Activated T-cell treated with anti-CD3 and anti-CD28 coated beads, Interleukin-2, amount 50 U/mL, for 4 hours (primary cell): Measurements from ENCODE around the gene INO80. TPM values are rescaled to one million over a fixed set of nuclear protein-coding genes. Genes with fewer than 3 reads are reported as not detected.

Experiments
- ATAC-seq, 2 donors: fragments of 200-7000 bp; cut with Tn5 transposase; one replicate each; pipeline ENCODE4 v1.10.0; 2021
- DNase-seq: peaks from one replicate; pipeline ENCODE4 v3.0.0-alpha.2; 2020
- H3K27me3 Mint-ChIP-seq: one replicate; pipeline ENCODE4 v1.8.0; 2021; ENCODE audit warnings: low read depth, mixed read lengths
- H3K36me3 Mint-ChIP-seq: one replicate; pipeline ENCODE4 v1.8.0; 2022; ENCODE audit warnings: mixed read lengths; ENCODE audit not compliant: insufficient read depth
- H3K4me1 Mint-ChIP-seq: one replicate; pipeline ENCODE4 v1.8.0; 2021; ENCODE audit warnings: low read depth, mixed read lengths
- H3K4me3 Mint-ChIP-seq: one replicate; pipeline ENCODE4 v1.8.0; 2021; ENCODE audit warnings: mild to moderate bottlenecking, moderate library complexity, mixed read lengths
- H3K9me3 Mint-ChIP-seq: one replicate; pipeline ENCODE4 v1.8.0; 2021; ENCODE audit warnings: mixed read lengths
- total RNA-seq, 3 donors: library from RNA; stranded (reverse); gene quantifications; one replicate each; pipeline ENCODE4 v1.2.1, GENCODE V29; 2021

INO80 gene
- total RNA-seq, 3 donors from 2014 or later = 39.2 to 42.0 (median 40.5) TPM

DNA sequence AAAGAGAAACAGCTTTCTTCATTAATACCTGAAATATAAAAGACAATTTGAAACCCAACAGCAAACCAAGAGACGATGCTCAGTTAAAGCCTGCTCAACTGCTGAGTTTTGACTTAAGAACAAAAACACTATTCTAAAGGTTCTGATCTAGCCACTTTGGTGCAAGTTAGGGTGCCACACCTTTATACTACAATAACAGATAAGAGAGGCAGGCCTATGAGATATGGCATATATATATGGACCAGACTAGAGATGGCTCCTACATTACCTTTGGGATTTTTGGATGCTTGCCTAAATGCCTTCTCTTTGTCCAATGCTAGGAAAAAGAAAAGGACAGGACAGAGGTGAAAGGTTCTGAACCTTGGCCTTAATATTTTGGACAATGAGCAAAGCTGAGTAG, 68.6 kb downstream of the INO80 start:
- Mint-ChIP-seq H3K4me3 (no peak overlapping the region), H3K9me3 (no peaks in the 10 kb centered on the region), H3K4me1 (no peaks in the 10 kb centered on the region), H3K27me3 (no peaks in the 10 kb centered on the region), H3K36me3 (peaks cover 46% of the 10 kb centered on the region)
- ATAC-seq = no peak
- DNase-seq = no peak

DNA sequence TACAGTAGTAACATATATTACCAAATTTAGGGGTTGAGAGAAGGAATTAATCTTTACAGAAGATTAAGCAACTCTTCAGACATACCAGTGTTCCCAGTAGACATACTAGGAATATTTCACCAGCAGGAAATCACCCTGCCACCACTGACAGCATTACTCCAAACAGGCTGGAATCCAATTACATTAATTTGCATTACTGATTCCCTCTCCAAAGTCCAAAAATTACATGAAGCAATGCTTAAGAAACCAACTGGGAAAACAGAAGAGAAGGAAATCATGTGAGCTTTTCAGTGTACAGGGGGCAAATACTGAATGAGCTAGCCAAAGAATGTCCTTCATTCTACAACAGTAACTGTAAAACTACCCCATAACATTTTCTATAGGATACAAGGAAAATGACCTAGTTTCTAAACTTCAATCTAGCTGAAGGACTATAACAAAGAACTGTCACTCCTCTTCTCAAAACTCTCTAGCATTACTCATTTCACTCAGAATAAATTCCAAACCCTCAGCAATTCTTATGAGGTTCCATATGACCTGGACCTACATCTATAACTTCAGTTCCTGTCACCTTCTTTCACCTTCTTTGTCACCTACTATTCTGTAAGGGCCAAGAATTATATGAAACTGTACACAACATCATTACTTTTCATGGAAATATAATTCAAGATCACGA, 72.7 kb downstream of the INO80 start:
- no peak overlapping the region for H3K4me3 Mint-ChIP-seq
- no peaks in the 10 kb centered on the region for H3K9me3 Mint-ChIP-seq
- no peak for ATAC-seq
- no peaks in the 10 kb centered on the region for H3K4me1 Mint-ChIP-seq
- peaks cover 36% of the 10 kb centered on the region for H3K36me3 Mint-ChIP-seq
- DNase-seq = no peak
- H3K27me3 Mint-ChIP-seq = no peaks in the 10 kb centered on the region

DNA sequence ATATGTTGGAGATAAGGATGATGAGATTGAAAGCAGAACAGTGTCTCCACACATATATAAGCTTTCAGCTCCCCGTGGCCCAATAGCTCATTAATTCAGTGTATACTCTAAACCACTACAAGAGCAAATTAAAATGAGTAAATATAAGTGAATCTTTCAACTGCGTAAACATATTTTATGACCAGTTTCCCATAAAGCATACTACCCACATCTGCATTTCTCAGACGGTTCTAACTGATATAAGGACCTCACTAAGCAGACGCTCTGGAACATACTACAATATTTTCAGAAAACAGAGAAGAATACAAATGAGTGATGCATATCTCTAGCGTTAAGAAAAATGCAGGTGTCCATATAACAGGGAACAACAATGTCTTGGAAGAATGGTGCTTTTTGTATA, 73.2 kb downstream of the INO80 start:
- Mint-ChIP-seq H3K27me3 (no peaks in the 10 kb centered on the region), H3K4me3 (no peak overlapping the region), H3K4me1 (no peaks in the 10 kb centered on the region), H3K9me3 (no peaks in the 10 kb centered on the region), H3K36me3 (peaks cover 38% of the 10 kb centered on the region)
- ATAC-seq (no peak), DNase-seq (no peak)

- Mint-ChIP-seq H3K9me3 (no peaks in the 10 kb centered on the region), H3K4me3 (no peak overlapping the region), H3K36me3 (peaks cover 29% of the 10 kb centered on the region), H3K27me3 (no peaks in the 10 kb centered on the region), H3K4me1 (no peaks in the 10 kb centered on the region)
- no peak for ATAC-seq
- DNase-seq = no peak
Measured at GRCh38 chr15:41039121-41039520, 77.0 kb downstream of the INO80 start.

DNA sequence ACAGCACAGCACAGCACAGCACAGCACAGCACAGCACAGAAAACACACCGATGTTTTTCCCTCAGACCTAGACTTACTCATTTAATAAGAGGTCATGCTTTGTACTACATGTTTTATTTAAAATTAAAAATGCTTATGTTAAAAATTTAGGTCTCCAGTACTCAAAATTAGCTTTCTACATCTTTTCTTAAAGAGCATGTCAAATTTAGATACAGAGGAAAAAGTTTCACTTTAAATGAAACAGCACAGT, 84.1 kb downstream of the INO80 start:
- peaks cover 15% of the 10 kb centered on the region for H3K36me3 Mint-ChIP-seq
- H3K4me1 Mint-ChIP-seq = peaks cover 5% of the 10 kb centered on the region
- H3K4me3 Mint-ChIP-seq = no peak overlapping the region
- H3K9me3 Mint-ChIP-seq = no peaks in the 10 kb centered on the region
- no peaks in the 10 kb centered on the region for H3K27me3 Mint-ChIP-seq
- DNase-seq (no peak), ATAC-seq (no peak)

- no peak for ATAC-seq
- no peak for DNase-seq
- H3K4me3 Mint-ChIP-seq = no peak overlapping the region
Measured at GRCh38 chr15:41031232-41032078, 84.6 kb downstream of the INO80 start.

GRCh38 chr15:41028853-41029252, 87.2 kb downstream of the INO80 start:
- peaks cover 5% of the 10 kb centered on the region for H3K4me1 Mint-ChIP-seq
- H3K4me3 Mint-ChIP-seq = no peak overlapping the region
- no peaks in the 10 kb centered on the region for H3K27me3 Mint-ChIP-seq
- H3K9me3 Mint-ChIP-seq = no peaks in the 10 kb centered on the region
- ATAC-seq (no peak), DNase-seq (no peak)
- peaks cover 26% of the 10 kb centered on the region for H3K36me3 Mint-ChIP-seq

More at GRCh38 chr15:41031232-41032078, 84.6 kb downstream of the INO80 start:
- Mint-ChIP-seq H3K36me3 (peaks cover 20% of the 10 kb centered on the region), H3K9me3 (no peaks in the 10 kb centered on the region), H3K27me3 (no peaks in the 10 kb centered on the region), H3K4me1 (peaks cover 5% of the 10 kb centered on the region)

GRCh38 chr15:41025393-41025792, 90.7 kb downstream of the INO80 start:
- Mint-ChIP-seq H3K4me1 (no peaks in the 10 kb centered on the region), H3K27me3 (no peaks in the 10 kb centered on the region), H3K9me3 (no peaks in the 10 kb centered on the region), H3K36me3 (peaks cover 29% of the 10 kb centered on the region), H3K4me3 (no peak overlapping the region)
- DNase-seq = no peak
- ATAC-seq = no peak

DNA sequence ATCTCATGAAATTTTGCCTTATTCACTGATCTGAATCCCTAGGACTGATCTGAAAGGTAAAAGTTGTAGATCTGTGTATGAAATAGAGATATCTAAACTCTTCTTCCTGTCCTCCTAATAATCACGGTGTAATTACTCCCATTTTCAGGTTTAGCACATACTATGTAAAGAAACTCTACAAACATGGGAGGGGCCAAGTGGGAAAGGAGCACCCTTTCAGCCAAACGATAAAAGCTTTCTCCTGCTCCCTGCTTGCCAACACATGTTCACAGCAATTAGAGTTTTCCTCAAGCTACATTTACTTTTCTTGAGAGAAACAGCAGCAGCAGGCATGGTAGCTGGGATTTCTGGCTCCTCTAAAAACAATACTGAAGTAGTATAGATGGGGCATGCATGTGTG, 91.2 kb downstream of the INO80 start:
- H3K4me3 Mint-ChIP-seq = no peak overlapping the region
- no peaks in the 10 kb centered on the region for H3K27me3 Mint-ChIP-seq
- DNase-seq (no peak), ATAC-seq (no peak)
- H3K4me1 Mint-ChIP-seq = no peaks in the 10 kb centered on the region
- H3K36me3 Mint-ChIP-seq = peaks cover 31% of the 10 kb centered on the region
- no peaks in the 10 kb centered on the region for H3K9me3 Mint-ChIP-seq

GRCh38 chr15:41024131-41024530, 91.9 kb downstream of the INO80 start:
- DNase-seq (no peak), ATAC-seq (no peak)
- no peak overlapping the region for H3K4me3 Mint-ChIP-seq
- no peaks in the 10 kb centered on the region for H3K27me3 Mint-ChIP-seq
- H3K9me3 Mint-ChIP-seq = no peaks in the 10 kb centered on the region
- H3K4me1 Mint-ChIP-seq = no peaks in the 10 kb centered on the region
- H3K36me3 Mint-ChIP-seq = peaks cover 31% of the 10 kb centered on the region

DNA sequence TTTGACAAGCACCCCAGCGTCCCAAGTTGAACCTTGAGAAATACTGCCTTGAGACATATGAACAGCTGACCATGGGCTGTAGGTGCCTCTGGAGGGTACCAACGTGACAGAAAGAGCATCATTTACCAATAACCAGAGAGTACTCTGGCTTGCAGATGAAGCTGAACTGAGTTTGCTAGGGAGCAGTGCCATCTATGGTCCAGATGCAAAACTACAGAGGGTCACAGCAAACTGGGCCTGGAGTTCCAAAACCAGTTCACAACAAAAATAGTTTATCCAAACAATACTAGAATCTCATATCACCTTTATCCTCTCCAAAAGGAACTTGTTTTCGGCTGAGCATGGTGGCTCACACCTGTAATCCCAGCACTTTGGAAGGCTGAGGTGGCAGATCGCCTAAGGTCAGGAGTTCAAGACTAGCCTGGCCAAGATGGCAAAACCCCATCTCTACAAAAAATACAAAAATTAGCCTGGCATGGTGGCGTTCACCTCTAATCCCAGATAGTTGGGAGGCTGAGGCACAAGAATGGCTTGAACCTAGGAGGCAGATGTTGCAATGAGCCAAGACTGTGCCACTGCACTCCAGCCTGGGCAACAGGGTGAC, 93.5 kb downstream of the INO80 start:
- ATAC-seq = peak; percentile 58 to 65
- H3K4me1 Mint-ChIP-seq = peaks cover 1% of the 10 kb centered on the region
- H3K9me3 Mint-ChIP-seq = no peaks in the 10 kb centered on the region
- peaks cover 39% of the 10 kb centered on the region for H3K36me3 Mint-ChIP-seq
- H3K4me3 Mint-ChIP-seq = no peak overlapping the region
- no peaks in the 10 kb centered on the region for H3K27me3 Mint-ChIP-seq
- DNase-seq = peak; percentile 11

GRCh38 chr15:41020829-41021228, 95.3 kb downstream of the INO80 start:
- Mint-ChIP-seq H3K4me1 (peaks cover 6% of the 10 kb centered on the region), H3K4me3 (no peak overlapping the region), H3K36me3 (peaks cover 35% of the 10 kb centered on the region), H3K9me3 (no peaks in the 10 kb centered on the region), H3K27me3 (no peaks in the 10 kb centered on the region)
- DNase-seq (no peak), ATAC-seq (no peak)

- H3K9me3 Mint-ChIP-seq = no peaks in the 10 kb centered on the region
- ATAC-seq (no peak), DNase-seq (no peak)
- H3K4me1 Mint-ChIP-seq = peaks cover 6% of the 10 kb centered on the region
- H3K4me3 Mint-ChIP-seq = no peak overlapping the region
- no peaks in the 10 kb centered on the region for H3K27me3 Mint-ChIP-seq
- peaks cover 34% of the 10 kb centered on the region for H3K36me3 Mint-ChIP-seq
Measured at GRCh38 chr15:41020311-41020710, 95.8 kb downstream of the INO80 start.

DNA sequence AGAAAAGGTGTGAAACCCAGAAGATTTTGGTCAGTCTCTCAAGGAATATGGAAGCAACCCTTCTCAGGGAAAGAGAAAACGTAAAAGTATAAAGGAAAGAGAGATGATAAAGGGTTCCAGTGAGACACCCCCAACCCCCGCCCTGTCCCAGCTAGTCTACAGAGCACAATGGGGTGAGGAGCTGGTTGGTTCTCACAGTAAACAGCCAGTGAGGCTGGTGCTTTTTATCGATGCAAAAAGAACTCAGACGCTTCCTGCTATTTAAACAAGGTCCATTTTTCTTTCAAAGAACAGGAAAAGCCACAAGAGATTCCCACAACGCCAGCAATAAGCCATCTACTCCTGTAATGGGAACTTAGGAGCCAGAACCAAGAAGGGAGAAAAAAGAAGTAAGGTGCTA, 96.9 kb downstream of the INO80 start:
- Mint-ChIP-seq H3K27me3 (no peaks in the 10 kb centered on the region), H3K9me3 (no peaks in the 10 kb centered on the region), H3K36me3 (peaks cover 34% of the 10 kb centered on the region), H3K4me3 (no peak overlapping the region), H3K4me1 (peaks cover 6% of the 10 kb centered on the region)
- DNase-seq = no peak
- no peak for ATAC-seq

DNA sequence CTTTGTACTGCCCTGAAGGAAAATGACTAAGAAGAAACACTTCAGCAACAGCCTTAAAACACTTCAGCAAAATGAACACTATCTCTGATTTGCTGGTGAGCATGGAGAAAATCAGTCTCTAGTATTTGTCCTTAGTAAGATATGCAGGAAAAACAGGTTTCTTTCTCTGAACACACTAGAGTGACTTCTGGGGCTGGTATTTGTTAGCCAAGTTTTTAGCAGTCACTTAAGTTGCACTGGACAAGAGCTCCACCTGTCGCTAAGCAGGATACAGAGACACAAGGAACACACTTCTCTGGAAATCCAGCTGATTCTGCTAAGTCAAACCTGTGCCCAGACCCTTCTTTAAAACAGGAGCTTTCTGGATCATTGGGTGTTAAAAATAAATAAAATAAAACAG, 97.5 kb downstream of the INO80 start:
- ATAC-seq (no peak), DNase-seq (no peak)
- Mint-ChIP-seq H3K4me1 (peaks cover 6% of the 10 kb centered on the region), H3K4me3 (no peak overlapping the region), H3K27me3 (no peaks in the 10 kb centered on the region), H3K36me3 (peaks cover 36% of the 10 kb centered on the region), H3K9me3 (no peaks in the 10 kb centered on the region)
